ENCODE measurements around the gene WDR88.

DNA sequence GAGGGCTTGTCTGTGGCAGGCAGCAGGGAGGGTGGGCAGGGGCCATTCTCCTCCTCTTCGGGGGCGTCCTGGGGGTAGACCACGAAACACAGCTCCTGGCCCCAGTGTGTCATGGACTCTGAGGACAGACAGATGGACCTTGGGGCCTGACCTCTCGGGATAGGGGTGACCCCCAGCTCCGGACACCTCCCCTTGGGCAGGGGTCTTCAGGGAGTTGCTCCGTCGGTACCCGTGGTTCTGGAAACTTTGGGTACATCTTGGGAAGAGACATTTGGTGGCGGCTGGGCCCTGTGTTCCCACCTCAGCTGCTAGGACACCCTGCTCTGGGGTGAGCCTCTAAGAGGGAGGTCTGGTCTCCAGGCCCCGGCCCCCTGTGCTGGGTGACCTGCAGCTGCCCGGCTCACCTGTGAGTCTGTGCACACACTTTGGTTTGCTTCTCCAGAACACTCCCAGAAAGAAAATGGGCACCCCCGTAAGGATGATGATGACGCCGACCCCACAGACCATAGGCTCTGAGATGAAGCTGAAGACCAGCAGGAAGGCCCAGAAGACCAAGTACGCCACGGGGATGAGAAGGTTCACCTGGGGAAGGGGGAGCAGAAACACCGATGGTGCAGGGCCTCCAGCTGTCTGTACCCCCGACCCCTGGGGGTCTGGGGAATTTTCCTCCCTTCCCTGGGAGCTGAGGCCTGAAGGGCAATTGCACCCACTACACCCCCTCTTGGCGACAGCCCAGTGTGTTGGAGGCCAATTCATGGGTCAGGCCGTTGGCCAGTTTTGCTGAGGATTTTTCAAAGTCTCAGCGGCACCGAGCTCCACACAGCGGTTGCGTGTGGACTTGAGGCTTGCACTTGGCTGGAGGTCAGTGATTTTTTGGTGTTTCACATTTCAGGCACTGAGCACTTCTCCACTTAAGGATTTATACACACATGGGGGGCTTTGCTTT, 77.3 kb downstream of the WDR88 start:
- TF ChIP-seq ESRRA (CRISPR knock-in tag; IDR thresholded peaks at IDR 0.05; ENCODE audit: borderline replicate concordance), result no peak
- TF ChIP-seq, protein P1, sequence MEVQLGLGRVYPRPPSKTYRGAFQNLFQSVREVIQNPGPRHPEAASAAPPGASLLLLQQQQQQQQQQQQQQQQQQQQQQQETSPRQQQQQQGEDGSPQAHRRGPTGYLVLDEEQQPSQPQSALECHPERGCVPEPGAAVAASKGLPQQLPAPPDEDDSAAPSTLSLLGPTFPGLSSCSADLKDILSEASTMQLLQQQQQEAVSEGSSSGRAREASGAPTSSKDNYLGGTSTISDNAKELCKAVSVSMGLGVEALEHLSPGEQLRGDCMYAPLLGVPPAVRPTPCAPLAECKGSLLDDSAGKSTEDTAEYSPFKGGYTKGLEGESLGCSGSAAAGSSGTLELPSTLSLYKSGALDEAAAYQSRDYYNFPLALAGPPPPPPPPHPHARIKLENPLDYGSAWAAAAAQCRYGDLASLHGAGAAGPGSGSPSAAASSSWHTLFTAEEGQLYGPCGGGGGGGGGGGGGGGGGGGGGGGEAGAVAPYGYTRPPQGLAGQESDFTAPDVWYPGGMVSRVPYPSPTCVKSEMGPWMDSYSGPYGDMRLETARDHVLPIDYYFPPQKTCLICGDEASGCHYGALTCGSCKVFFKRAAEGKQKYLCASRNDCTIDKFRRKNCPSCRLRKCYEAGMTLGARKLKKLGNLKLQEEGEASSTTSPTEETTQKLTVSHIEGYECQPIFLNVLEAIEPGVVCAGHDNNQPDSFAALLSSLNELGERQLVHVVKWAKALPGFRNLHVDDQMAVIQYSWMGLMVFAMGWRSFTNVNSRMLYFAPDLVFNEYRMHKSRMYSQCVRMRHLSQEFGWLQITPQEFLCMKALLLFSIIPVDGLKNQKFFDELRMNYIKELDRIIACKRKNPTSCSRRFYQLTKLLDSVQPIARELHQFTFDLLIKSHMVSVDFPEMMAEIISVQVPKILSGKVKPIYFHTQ (CRISPR knock-in tag; IDR thresholded peaks at IDR 0.05), result no peak

Data from WTC11 (cell line).